HCT116 (cell line): ENCODE measurements around the gene ISCU. TPM values are rescaled to one million over a fixed set of nuclear protein-coding genes. Genes with fewer than 3 reads are reported as not detected.

ENCODE experiments used
- ATAC-seq: fragments of 200-7000 bp; cut with Tn5 transposase; 2 replicates; pipeline ENCODE4 v1.9.1; 2020; ENCODE audit warnings: mild to moderate bottlenecking, moderate library complexity
- BruUV-seq: library from RNA; stranded (reverse); fragments of 400-500 nt; replicated peaks from 2 replicates; lab custom pipeline; 2021; lab: Mats Ljungman, UMichigan
- CTCF ChIA-PET: fragments of 300-600 bp; sonication (Branson Sonifier 250); formaldehyde crosslinking; loops from one replicate; lab custom pipeline; 2021; ENCODE audit warnings: antibody characterized with exemption; lab: Charles Lee
- POLR2A ChIA-PET: fragments of 300-600, 350-600 bp; sonication (Branson Sonifier 250); formaldehyde crosslinking; loops from one replicate; lab custom pipeline; 2021; ENCODE audit warnings: antibody characterized with exemption; lab: Charles Lee
- RAD21 ChIA-PET, 2 experiments: fragments of 300-600 bp; sonication (Branson Sonifier 250); formaldehyde crosslinking; loops; one replicate each; lab custom pipeline; 2023; ENCODE audit warnings: low total read pairs in 2 of 2; ENCODE audit not compliant: uncharacterized antibody in 2 of 2, unreplicated experiment in 2 of 2, low non-redundant PET in 1 of 2; lab: Charles Lee
- DNase-seq: peaks from one replicate; pipeline ENCODE4 v3.0.0-alpha.2; 2010; ENCODE audit warnings: low read depth, low spot score
- H2AFZ ChIP-seq: fragments of 200-600 bp; shearing (Covaris generic), sonication (generic); 2 replicates; pipeline ENCODE4 v1.6.1; 2017; ENCODE audit warnings: low read depth, mixed run types, mixed read lengths, antibody characterized with exemption, low read length; ENCODE audit not compliant: poor library complexity, severe bottlenecking
- H3K27ac ChIP-seq: 2 replicates; pipeline ENCODE4 v1.5.1; 2012; ENCODE audit warnings: low read depth, low read length
- H3K27me3 ChIP-seq: fragments of 200-600 bp; sonication (generic); 2 replicates; pipeline ENCODE4 v1.6.1; 2016; ENCODE audit warnings: mixed run types, low read length, mixed read lengths; ENCODE audit not compliant: insufficient read depth
- H3K36me3 ChIP-seq, 2 experiments: fragments of 200-500 bp in 1 of 2; fragments of 200-600 bp in 1 of 2; sonication (Bioruptor generic) in 1 of 2; sonication (generic) in 1 of 2; 2 replicates each; pipeline versions ENCODE4 v1.5.1 to v1.6.1; 2014 to 2016; ENCODE audit warnings: low read length in 2 of 2, inconsistent platforms in 1 of 2, mixed read lengths in 1 of 2, mixed run types in 1 of 2; ENCODE audit not compliant: insufficient read depth in 2 of 2, control insufficient read depth in 1 of 2
- H3K4me1 ChIP-seq, 2 experiments: fragments of 200-600 bp in 1 of 2; sonication (generic) in 1 of 2; 2 replicates each; pipeline versions ENCODE4 v1.5.1 to v1.6.1; 2012 to 2017; ENCODE audit warnings: low read length in 2 of 2, inconsistent platforms in 1 of 2, mild to moderate bottlenecking in 1 of 2, mixed read lengths in 1 of 2, mixed run types in 1 of 2, moderate library complexity in 1 of 2; ENCODE audit not compliant: insufficient read depth in 2 of 2, control insufficient read depth in 1 of 2
- H3K4me2 ChIP-seq: fragments of 200-600 bp; sonication (generic); 2 replicates; pipeline ENCODE4 v1.6.1; 2017; ENCODE audit warnings: mixed run types, low read length, mixed read lengths
- H3K4me3 ChIP-seq, 2 experiments: fragments of 200-600 bp in 1 of 2; sonication (generic) in 1 of 2; replicated peaks in 1 of 2; 2 replicates each; pipeline ENCODE4 v1.5.1; 2011 to 2016; ENCODE audit warnings: low read length in 2 of 2, control low read depth in 1 of 2, low read depth in 1 of 2, mild to moderate bottlenecking in 1 of 2, mixed read lengths in 1 of 2, mixed run types in 1 of 2
- H3K79me2 ChIP-seq: fragments of 200-600 bp; sonication (generic); 2 replicates; pipeline ENCODE4 v1.6.1; 2017; ENCODE audit warnings: mild to moderate bottlenecking, mixed run types, low read length, moderate library complexity, mixed read lengths; ENCODE audit not compliant: insufficient read depth
- H3K9ac ChIP-seq: fragments of 200-600 bp; sonication (generic); 2 replicates; pipeline ENCODE4 v1.6.1; 2016; ENCODE audit warnings: low read length, mixed read lengths
- H3K9me2 ChIP-seq: fragments of 200-600 bp; sonication (generic), shearing (Covaris generic); 2 replicates; pipeline ENCODE4 v1.6.1; 2017; ENCODE audit warnings: mixed run types, mild to moderate bottlenecking, moderate library complexity; ENCODE audit not compliant: insufficient read depth
- H3K9me3 ChIP-seq, 2 experiments: fragments of 200-500 bp in 1 of 2; fragments of 200-600 bp in 1 of 2; sonication (Bioruptor generic) in 1 of 2; sonication (generic) in 1 of 2; 2 replicates each; pipeline ENCODE4 v1.6.1; 2014 to 2017; ENCODE audit warnings: low read length in 2 of 2, mixed read lengths in 2 of 2, inconsistent platforms in 1 of 2, low read depth in 1 of 2, mild to moderate bottlenecking in 1 of 2, mixed run types in 1 of 2, moderate library complexity in 1 of 2; ENCODE audit not compliant: control insufficient read depth in 1 of 2, insufficient read depth in 1 of 2
- H4K20me1 ChIP-seq: fragments of 200-600 bp; sonication (generic), shearing (Covaris generic); 2 replicates; pipeline ENCODE4 v1.6.1; 2017; ENCODE audit warnings: mixed run types, mild to moderate bottlenecking, moderate library complexity; ENCODE audit not compliant: insufficient read depth
- CBX3 ChIP-seq: IDR thresholded peaks from 2 replicates; pipeline ENCODE4 v1.6.1; 2012; ENCODE audit warnings: low read depth
- CEBPB ChIP-seq: IDR thresholded peaks from 2 replicates; pipeline ENCODE4 v1.6.1; 2012; ENCODE audit warnings: low read depth
- CTCF ChIP-seq, 3 experiments: fragments of 200-600 bp in 1 of 3; sonication (generic) in 1 of 3; IDR thresholded peaks in 2 of 3; conservative IDR thresholded peaks in 1 of 3; 2 replicates each; pipeline ENCODE4 v1.5.1; 2012 to 2017; ENCODE audit warnings: low read depth in 2 of 3, low read length in 2 of 3, antibody characterized with exemption in 1 of 3, borderline replicate concordance in 1 of 3, control low read depth in 1 of 3, mild to moderate bottlenecking in 1 of 3, mixed read lengths in 1 of 3, mixed run types in 1 of 3, moderate library complexity in 1 of 3; ENCODE audit not compliant: insufficient read depth in 1 of 3
- EGR1 ChIP-seq: IDR thresholded peaks from 2 replicates; pipeline ENCODE4 v1.6.1; 2012; ENCODE audit warnings: low read depth
- EZH2 ChIP-seq: fragments of 200-600 bp; sonication (generic); IDR thresholded peaks from 2 replicates; pipeline ENCODE4 v1.6.1; 2017; ENCODE audit warnings: antibody characterized with exemption, mixed run types
- EZH2phosphoT487 ChIP-seq: fragments of 200-600 bp; IDR thresholded peaks from 2 replicates; pipeline ENCODE4 v1.6.1; 2018; ENCODE audit warnings: antibody characterized with exemption, borderline replicate concordance
- FOSL1 ChIP-seq: IDR thresholded peaks from 2 replicates; pipeline ENCODE4 v1.6.1; 2012; ENCODE audit warnings: low read depth
- JUND ChIP-seq: IDR thresholded peaks from 2 replicates; pipeline ENCODE4 v1.6.1; 2012
- POLR2A ChIP-seq: IDR thresholded peaks from 2 replicates; pipeline ENCODE4 v1.7.0; 2011; ENCODE audit warnings: borderline replicate concordance; ENCODE audit not compliant: insufficient read depth, insufficient read length; ENCODE audit errors: extremely low read depth
- RAD21 ChIP-seq: IDR thresholded peaks from 2 replicates; pipeline ENCODE4 v1.6.1; 2012; ENCODE audit warnings: low read depth, mild to moderate bottlenecking
- SIN3A ChIP-seq: IDR thresholded peaks from 2 replicates; pipeline ENCODE4 v1.6.1; 2012; ENCODE audit warnings: low read depth
- SP1 ChIP-seq: IDR thresholded peaks from 2 replicates; pipeline ENCODE4 v1.6.1; 2012; ENCODE audit warnings: low read depth
- SRF ChIP-seq: IDR thresholded peaks from 2 replicates; pipeline ENCODE4 v1.6.1; 2012; ENCODE audit warnings: low read depth
- TCF7L2 ChIP-seq: IDR thresholded peaks from 2 replicates; pipeline ENCODE4 v1.7.0; 2011; ENCODE audit warnings: borderline replicate concordance, inconsistent platforms; ENCODE audit not compliant: insufficient read depth, insufficient read length; ENCODE audit errors: extremely low read depth
- ZFX ChIP-seq: fragments of 450-650 bp; IDR thresholded peaks from 2 replicates; pipeline ENCODE4 v1.6.1; 2017
- intact Hi-C: fragments of 100-400 bp; cut with micrococcal nuclease; formaldehyde crosslinking; loops from 2 replicates; pipeline ENCODE4 v1.10.0; 2022
- total RNA-seq: library from RNA; stranded (reverse); gene quantifications from one replicate; pipeline ENCODE4 v1.2.1, GENCODE V29; 2021; ENCODE audit not compliant: unreplicated experiment
- TF ChIP-seq, protein P1 (sequence below): IDR thresholded peaks from 2 replicates; pipeline ENCODE4 v1.6.1; 2012; ENCODE audit warnings: low read depth
- TF ChIP-seq, protein P2 (sequence below): IDR thresholded peaks from 2 replicates; pipeline ENCODE4 v1.6.1; 2011; ENCODE audit warnings: mild to moderate bottlenecking, low read length, moderate library complexity; ENCODE audit not compliant: insufficient replicate concordance; ENCODE audit errors: extremely low read depth
- TF ChIP-seq, protein P3 (sequence below): IDR thresholded peaks from 2 replicates; pipeline ENCODE4 v1.6.1; 2012

ISCU gene
- total RNA-seq, 1 experiment from 2014 or later: 89.6 TPM

- POLR2A ChIA-PET: interaction anchor here (0.7 kb wide), 1 partner anchor 53 kb away, joined by 3 read pairs; no protein-coding TSS in a partner anchor
- TF ChIP-seq SRF: no peak
- TF ChIP-seq, protein P1, sequence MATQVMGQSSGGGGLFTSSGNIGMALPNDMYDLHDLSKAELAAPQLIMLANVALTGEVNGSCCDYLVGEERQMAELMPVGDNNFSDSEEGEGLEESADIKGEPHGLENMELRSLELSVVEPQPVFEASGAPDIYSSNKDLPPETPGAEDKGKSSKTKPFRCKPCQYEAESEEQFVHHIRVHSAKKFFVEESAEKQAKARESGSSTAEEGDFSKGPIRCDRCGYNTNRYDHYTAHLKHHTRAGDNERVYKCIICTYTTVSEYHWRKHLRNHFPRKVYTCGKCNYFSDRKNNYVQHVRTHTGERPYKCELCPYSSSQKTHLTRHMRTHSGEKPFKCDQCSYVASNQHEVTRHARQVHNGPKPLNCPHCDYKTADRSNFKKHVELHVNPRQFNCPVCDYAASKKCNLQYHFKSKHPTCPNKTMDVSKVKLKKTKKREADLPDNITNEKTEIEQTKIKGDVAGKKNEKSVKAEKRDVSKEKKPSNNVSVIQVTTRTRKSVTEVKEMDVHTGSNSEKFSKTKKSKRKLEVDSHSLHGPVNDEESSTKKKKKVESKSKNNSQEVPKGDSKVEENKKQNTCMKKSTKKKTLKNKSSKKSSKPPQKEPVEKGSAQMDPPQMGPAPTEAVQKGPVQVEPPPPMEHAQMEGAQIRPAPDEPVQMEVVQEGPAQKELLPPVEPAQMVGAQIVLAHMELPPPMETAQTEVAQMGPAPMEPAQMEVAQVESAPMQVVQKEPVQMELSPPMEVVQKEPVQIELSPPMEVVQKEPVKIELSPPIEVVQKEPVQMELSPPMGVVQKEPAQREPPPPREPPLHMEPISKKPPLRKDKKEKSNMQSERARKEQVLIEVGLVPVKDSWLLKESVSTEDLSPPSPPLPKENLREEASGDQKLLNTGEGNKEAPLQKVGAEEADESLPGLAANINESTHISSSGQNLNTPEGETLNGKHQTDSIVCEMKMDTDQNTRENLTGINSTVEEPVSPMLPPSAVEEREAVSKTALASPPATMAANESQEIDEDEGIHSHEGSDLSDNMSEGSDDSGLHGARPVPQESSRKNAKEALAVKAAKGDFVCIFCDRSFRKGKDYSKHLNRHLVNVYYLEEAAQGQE: no peak
- no peak for TF ChIP-seq CBX3
- TF ChIP-seq FOSL1: no peak
- no peak for TF ChIP-seq SP1
- TF ChIP-seq RAD21: no peak
- TF ChIP-seq JUND: no peak
- TF ChIP-seq ZFX: no peak
- TF ChIP-seq SIN3A: no peak
- no peak for TF ChIP-seq TCF7L2
- TF ChIP-seq, protein P2, sequence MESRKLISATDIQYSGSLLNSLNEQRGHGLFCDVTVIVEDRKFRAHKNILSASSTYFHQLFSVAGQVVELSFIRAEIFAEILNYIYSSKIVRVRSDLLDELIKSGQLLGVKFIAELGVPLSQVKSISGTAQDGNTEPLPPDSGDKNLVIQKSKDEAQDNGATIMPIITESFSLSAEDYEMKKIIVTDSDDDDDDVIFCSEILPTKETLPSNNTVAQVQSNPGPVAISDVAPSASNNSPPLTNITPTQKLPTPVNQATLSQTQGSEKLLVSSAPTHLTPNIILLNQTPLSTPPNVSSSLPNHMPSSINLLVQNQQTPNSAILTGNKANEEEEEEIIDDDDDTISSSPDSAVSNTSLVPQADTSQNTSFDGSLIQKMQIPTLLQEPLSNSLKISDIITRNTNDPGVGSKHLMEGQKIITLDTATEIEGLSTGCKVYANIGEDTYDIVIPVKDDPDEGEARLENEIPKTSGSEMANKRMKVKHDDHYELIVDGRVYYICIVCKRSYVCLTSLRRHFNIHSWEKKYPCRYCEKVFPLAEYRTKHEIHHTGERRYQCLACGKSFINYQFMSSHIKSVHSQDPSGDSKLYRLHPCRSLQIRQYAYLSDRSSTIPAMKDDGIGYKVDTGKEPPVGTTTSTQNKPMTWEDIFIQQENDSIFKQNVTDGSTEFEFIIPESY: no peak
- no peak for TF ChIP-seq POLR2A
- TF ChIP-seq EGR1: no peak
- no peak for TF ChIP-seq CTCF (IDR thresholded peaks at IDR 0.05 in 2 of 3, conservative IDR thresholded peaks at IDR 0.05 in 1 of 3; ENCODE audit: borderline replicate concordance in 1 of 3, insufficient read depth in 1 of 3, low read depth in 2 of 3, low read length in 2 of 3)
- TF ChIP-seq EZH2phosphoT487: no peak
- no peak for TF ChIP-seq CEBPB
- TF ChIP-seq, protein P3, sequence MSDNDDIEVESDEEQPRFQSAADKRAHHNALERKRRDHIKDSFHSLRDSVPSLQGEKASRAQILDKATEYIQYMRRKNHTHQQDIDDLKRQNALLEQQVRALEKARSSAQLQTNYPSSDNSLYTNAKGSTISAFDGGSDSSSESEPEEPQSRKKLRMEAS: no peak
- TF ChIP-seq EZH2: no peak
- H3K79me2 ChIP-seq: peaks cover 36% of the 10 kb centered on the region
- H3K4me2 ChIP-seq: peak overlapping the region; percentile 51; the same call in 1 of the 2 replicates
- H3K27ac ChIP-seq: no peak overlapping the region
- RAD21 ChIA-PET: no interaction called here
- H3K36me3 ChIP-seq: peaks cover 26 to 38% of the 10 kb centered on the region in 2 experiments
- no peaks in the 10 kb centered on the region for H3K9me3 ChIP-seq
- no peaks in the 10 kb centered on the region for H4K20me1 ChIP-seq
- H3K4me3 ChIP-seq: no peak overlapping the region
- BruUV-seq: no TSS peak
- no peaks in the 10 kb centered on the region for H3K9me2 ChIP-seq
- intact Hi-C loops: loop anchor here (5.0 to 10.0 kb wide), 3 partner anchors 270 to 823 kb away; no protein-coding TSS in a partner anchor
- H3K9ac ChIP-seq: 0 out of 2 replicates have a peak overlapping the region, but pooled peaks have one; percentile 55
- no peak for DNase-seq
- peaks cover 25 to 42% of the 10 kb centered on the region in 2 experiments for H3K4me1 ChIP-seq
- ATAC-seq: no peak
- CTCF ChIA-PET: interaction anchor here (1.8 to 2.0 kb wide), 2 partner anchors 54 to 239 kb away, joined by 6 to 11 read pairs; no protein-coding TSS in a partner anchor
- no peak overlapping the region for H2AFZ ChIP-seq
- no peaks in the 10 kb centered on the region for H3K27me3 ChIP-seq
Observed at GRCh38 chr12:108564724-108565123, 2.3 kb downstream of the ISCU start.
